Ishikawa (cell line): ENCODE results near the gene DDX39A.

Experiments
- CEBPB ChIP-seq: IDR thresholded peaks from 2 replicates; pipeline ENCODE4 v1.6.1; 2012
- CREB1 ChIP-seq: IDR thresholded peaks from 2 replicates; pipeline ENCODE4 v1.6.1; 2012; ENCODE audit warnings: low read depth
- EGR1 ChIP-seq: IDR thresholded peaks from 2 replicates; pipeline ENCODE4 v1.6.1; 2012
- EP300 ChIP-seq: IDR thresholded peaks from 2 replicates; pipeline ENCODE4 v1.6.1; 2012; ENCODE audit warnings: borderline replicate concordance
- FOXM1 ChIP-seq: IDR thresholded peaks from 2 replicates; pipeline ENCODE4 v1.6.1; 2012; ENCODE audit warnings: low read depth, borderline replicate concordance
- MAX ChIP-seq: IDR thresholded peaks from 2 replicates; pipeline ENCODE4 v1.6.1; 2012
- NFIC ChIP-seq: IDR thresholded peaks from 2 replicates; pipeline ENCODE4 v1.6.1; 2012
- RAD21 ChIP-seq: IDR thresholded peaks from 2 replicates; pipeline ENCODE4 v1.6.1; 2012; ENCODE audit warnings: low read depth
- REST ChIP-seq: IDR thresholded peaks from 2 replicates; pipeline ENCODE4 v1.6.1; 2012; ENCODE audit warnings: low read depth, mild to moderate bottlenecking
- TAF1 ChIP-seq: IDR thresholded peaks from 2 replicates; pipeline ENCODE4 v1.6.1; 2012; ENCODE audit warnings: low read depth, mild to moderate bottlenecking
- TCF12 ChIP-seq: IDR thresholded peaks from 2 replicates; pipeline ENCODE4 v1.6.1; 2012; ENCODE audit warnings: low read depth
- TEAD4 ChIP-seq: IDR thresholded peaks from 2 replicates; pipeline ENCODE4 v1.6.1; 2012
- USF1 ChIP-seq: IDR thresholded peaks from 2 replicates; pipeline ENCODE4 v1.6.1; 2012
- YY1 ChIP-seq: IDR thresholded peaks from 2 replicates; pipeline ENCODE4 v1.6.1; 2012; ENCODE audit warnings: low read depth
- ZBTB7A ChIP-seq: IDR thresholded peaks from 2 replicates; pipeline ENCODE4 v1.6.1; 2012; ENCODE audit warnings: low read depth

Gene DDX39A

GRCh38 chr19:14370169-14370939, 48.8 kb downstream of the DDX39A start:
- TF ChIP-seq CREB1 = no peak
- TF ChIP-seq TAF1 = no peak
- no peak for TF ChIP-seq ZBTB7A
- no peak for TF ChIP-seq YY1
- TF ChIP-seq TEAD4 = no peak
- no peak for TF ChIP-seq USF1
- no peak for TF ChIP-seq TCF12
- no peak for TF ChIP-seq REST
- no peak for TF ChIP-seq FOXM1
- no peak for TF ChIP-seq MAX
- no peak for TF ChIP-seq RAD21
- no peak for TF ChIP-seq EGR1
- TF ChIP-seq CEBPB = no peak
- TF ChIP-seq EP300 = no peak
- no peak for TF ChIP-seq NFIC

- no peak for TF ChIP-seq YY1
- no peak for TF ChIP-seq REST
Observed at GRCh38 chr19:14369399-14370168, 49.6 kb downstream of the DDX39A start.

- TF ChIP-seq CREB1 = no peak
- TF ChIP-seq ZBTB7A = no peak
- TF ChIP-seq EP300 = no peak
- TF ChIP-seq TAF1 = no peak
- TF ChIP-seq TEAD4 = no peak
- no peak for TF ChIP-seq MAX
- no peak for TF ChIP-seq USF1
- TF ChIP-seq REST = no peak
- no peak for TF ChIP-seq YY1
Observed at GRCh38 chr19:14368011-14368513, 51.1 kb downstream of the DDX39A start.

- TF ChIP-seq MAX = no peak
- TF ChIP-seq EGR1 = no peak
Observed at GRCh38 chr19:14367016-14367415, 52.1 kb downstream of the DDX39A start.
